HepG2 (cell line): ENCODE data around the gene TSPYL6. TPM values are rescaled to one million over a fixed set of nuclear protein-coding genes. Genes with fewer than 3 reads are reported as not detected.

Experiments
- BATF2 ChIP-seq: sonication (generic); formaldehyde crosslinking; IDR thresholded peaks from 2 replicates; pipeline ENCODE4 v1.8.0; 2022; ENCODE audit warnings: mild to moderate bottlenecking, missing genetic modification reagents, moderate library complexity
- HOXD1 ChIP-seq: sonication (generic); formaldehyde crosslinking; IDR thresholded peaks from 2 replicates; pipeline ENCODE4 v1.5.0; 2020; ENCODE audit warnings: missing genetic modification reagents
- JUNB ChIP-seq: sonication (generic); formaldehyde crosslinking; IDR thresholded peaks from 2 replicates; pipeline ENCODE4 v1.8.0; 2022; ENCODE audit warnings: missing genetic modification reagents, mild to moderate bottlenecking, borderline replicate concordance
- NFIC ChIP-seq: IDR thresholded peaks from 2 replicates; pipeline ENCODE4 v1.6.1; 2012; ENCODE audit warnings: mild to moderate bottlenecking, low read length, inconsistent platforms
- PAWR ChIP-seq: sonication (generic); formaldehyde crosslinking; IDR thresholded peaks from 2 replicates; pipeline ENCODE4 v1.4.0; 2020; ENCODE audit warnings: missing genetic modification reagents, mild to moderate bottlenecking, borderline replicate concordance
- POGZ ChIP-seq: sonication (generic); formaldehyde crosslinking; IDR thresholded peaks from 2 replicates; pipeline ENCODE4 v1.4.0; 2020; ENCODE audit warnings: mild to moderate bottlenecking, missing genetic modification reagents
- RAD51 ChIP-seq: fragments of 450-650 bp; IDR thresholded peaks from 2 replicates; pipeline ENCODE4 v1.6.1; 2016; ENCODE audit warnings: borderline replicate concordance
- RERE ChIP-seq: IDR thresholded peaks from 2 replicates; pipeline ENCODE4 v1.6.1; 2016; ENCODE audit warnings: low read depth, missing genetic modification reagents, missing compliant biosample characterization
- SAFB2 ChIP-seq: sonication (generic); formaldehyde crosslinking; IDR thresholded peaks from 2 replicates; pipeline ENCODE4 v1.5.1; 2020; ENCODE audit warnings: missing genetic modification reagents, low read depth, mild to moderate bottlenecking, borderline replicate concordance
- SALL1 ChIP-seq: sonication (generic); formaldehyde crosslinking; IDR thresholded peaks from 2 replicates; pipeline ENCODE4 v1.8.0; 2022; ENCODE audit warnings: mild to moderate bottlenecking, missing genetic modification reagents
- ZNF343 ChIP-seq: sonication (generic); formaldehyde crosslinking; IDR thresholded peaks from 2 replicates; pipeline ENCODE4 v1.4.0; 2020; ENCODE audit warnings: mild to moderate bottlenecking, missing genetic modification reagents
- ZNF354B ChIP-seq: sonication (generic); formaldehyde crosslinking; IDR thresholded peaks from 2 replicates; pipeline ENCODE4 v1.8.0; 2022; ENCODE audit warnings: mild to moderate bottlenecking, missing genetic modification reagents
- ZNF616 ChIP-seq: sonication (generic); formaldehyde crosslinking; IDR thresholded peaks from 2 replicates; pipeline ENCODE4 v1.5.0; 2020; ENCODE audit warnings: low read depth, mild to moderate bottlenecking, missing genetic modification reagents
- polyA plus RNA-seq, 8 experiments: library from polyadenylated mRNA; depleted of rRNA in 3 of 8; stranded (reverse) in 7 of 8; unstranded in 1 of 8; fragments of >200 nt; fragmentation: Illumina TruSeq in 4 of 8; extraction: Trizol in 4 of 8; gene quantifications; 2 replicates each; pipeline versions ENCODE4 v1.2.1 to v1.2.3, GENCODE V29; 2011 to 2016; ENCODE audit warnings: low read depth in 4 of 8, missing spikeins in 1 of 8, mixed read lengths in 1 of 8; ENCODE audit not compliant: insufficient read depth in 1 of 8
- total RNA-seq, 5 experiments: library from RNA; depleted of rRNA; stranded (reverse); fragments of >200 nt; fragmentation: Illumina TruSeq; extraction: Trizol; gene quantifications; 2 replicates each; pipeline ENCODE4 v1.2.3, GENCODE V29; 2016; ENCODE audit warnings: low read depth in 1 of 5

TSPYL6 gene
- total and polyA plus RNA-seq, 2 of the 13 experiments (the other 11 are each of a cell fraction or from before 2014, with no cell fraction given) = 0.03 TPM; not detected in 1

DNA sequence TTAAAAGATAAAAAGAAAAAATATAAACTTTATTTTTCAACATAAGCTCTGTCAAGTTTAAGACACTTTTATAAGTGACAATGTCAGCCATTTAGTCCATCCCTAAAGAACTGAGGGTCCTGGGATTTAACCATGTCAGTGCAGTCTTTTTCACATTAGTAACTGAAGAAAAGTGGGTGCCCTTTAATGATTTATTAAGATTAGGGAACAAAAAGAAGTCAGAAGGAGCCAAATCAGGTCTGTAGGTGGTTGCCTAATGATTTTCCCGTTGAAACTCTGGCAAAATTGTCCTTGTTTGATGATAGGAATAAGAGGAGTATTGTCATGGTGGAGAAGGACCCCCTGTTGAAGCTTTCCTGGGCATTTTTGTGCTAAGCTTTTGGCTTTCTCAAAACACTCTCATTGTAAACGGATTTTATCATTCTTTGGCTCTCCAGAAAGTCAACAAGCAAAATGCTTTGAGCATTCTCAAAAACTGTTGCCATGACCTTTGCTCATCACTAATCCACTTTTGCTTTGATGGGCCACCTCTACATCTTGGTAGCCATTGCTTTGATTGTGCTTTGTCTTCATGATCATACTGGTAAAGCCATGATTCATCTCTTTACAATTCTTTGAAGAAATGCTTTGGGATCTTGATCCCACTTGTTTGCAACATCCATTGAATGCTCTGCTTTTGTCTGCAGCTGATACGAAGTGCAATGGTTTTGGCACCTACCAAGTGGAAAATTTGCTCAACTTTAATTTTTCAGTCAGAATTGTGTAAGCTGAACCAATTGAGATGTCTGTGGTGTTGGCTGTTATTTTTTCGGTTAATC lies 22.0 kb downstream of the TSPYL6 start (continued):
- TF ChIP-seq RERE (CRISPR knock-in tag) = peak; percentile 93
- no peak for TF ChIP-seq ZNF343 (CRISPR knock-in tag)
- TF ChIP-seq JUNB (CRISPR knock-in tag) = peak; percentile 97; the same call in 1 of the 2 replicates
- no peak for TF ChIP-seq RAD51
- no peak for TF ChIP-seq PAWR
- TF ChIP-seq POGZ (CRISPR knock-in tag) = peak; percentile 91
- TF ChIP-seq NFIC = peak; percentile 99
- no peak; the same call in 1 of the 2 replicates for TF ChIP-seq SAFB2 (CRISPR knock-in tag)
- TF ChIP-seq SALL1 (CRISPR knock-in tag) = peak; percentile 85; the same call in 1 of the 2 replicates
- no peak for TF ChIP-seq ZNF616 (CRISPR knock-in tag)
- no peak for TF ChIP-seq BATF2 (CRISPR knock-in tag)
- no peak for TF ChIP-seq ZNF354B
- peak; percentile 95 for TF ChIP-seq HOXD1 (CRISPR knock-in tag)
